HG03280 (cell line): Measurements from ENCODE around the gene CREB1.

Experiments used
- ATAC-seq: cut with Tn5 transposase; IDR thresholded peaks from one replicate; pipeline ENCODE4 v1.9.1; 2021; ENCODE audit warnings: mild to moderate bottlenecking, moderate library complexity; ENCODE audit not compliant: unreplicated experiment

CREB1 gene

DNA sequence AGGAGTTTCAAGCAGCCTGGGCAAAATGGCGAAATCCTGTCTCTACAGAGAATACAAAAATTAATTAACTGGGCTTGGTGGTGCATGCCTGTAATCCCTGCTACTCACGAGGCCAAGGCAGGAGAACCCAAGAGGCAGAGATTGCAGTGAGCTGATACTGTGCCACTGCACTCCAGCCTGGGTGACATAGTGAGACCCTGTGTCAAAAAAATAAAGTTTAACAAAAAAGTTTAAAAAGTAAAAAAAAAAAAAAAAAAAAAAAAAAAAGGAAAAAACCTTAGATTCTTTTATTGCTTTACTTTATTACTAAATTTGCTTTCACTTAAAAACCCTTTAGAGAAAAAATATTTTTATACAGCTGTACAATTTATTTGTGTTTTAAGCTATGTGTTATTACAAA is 10.7 kb downstream of the CREB1 start:
- no peak for ATAC-seq

- no peak for ATAC-seq
Observed at GRCh38 chr2:207541933-207542332, 12.2 kb downstream of the CREB1 start.

DNA sequence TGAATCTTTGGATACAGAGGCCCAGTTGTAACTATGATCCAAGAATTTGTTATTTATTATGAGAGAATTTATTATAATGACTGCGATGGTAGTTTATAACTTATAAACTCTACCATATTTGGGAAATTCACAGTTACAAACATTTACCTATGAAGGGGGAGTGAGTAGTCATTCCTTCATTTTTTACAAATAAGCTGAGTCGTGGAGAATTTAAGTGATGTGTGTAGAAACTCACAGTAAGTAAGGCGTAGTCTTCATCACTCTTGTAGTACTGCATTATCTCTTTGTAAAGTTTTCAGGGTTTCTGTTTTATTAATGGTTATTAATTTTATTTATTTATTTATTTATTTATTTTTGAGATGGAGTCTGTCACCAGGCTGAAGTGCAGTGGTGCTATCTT is 13.5 kb downstream of the CREB1 start:
- no peak for ATAC-seq

DNA sequence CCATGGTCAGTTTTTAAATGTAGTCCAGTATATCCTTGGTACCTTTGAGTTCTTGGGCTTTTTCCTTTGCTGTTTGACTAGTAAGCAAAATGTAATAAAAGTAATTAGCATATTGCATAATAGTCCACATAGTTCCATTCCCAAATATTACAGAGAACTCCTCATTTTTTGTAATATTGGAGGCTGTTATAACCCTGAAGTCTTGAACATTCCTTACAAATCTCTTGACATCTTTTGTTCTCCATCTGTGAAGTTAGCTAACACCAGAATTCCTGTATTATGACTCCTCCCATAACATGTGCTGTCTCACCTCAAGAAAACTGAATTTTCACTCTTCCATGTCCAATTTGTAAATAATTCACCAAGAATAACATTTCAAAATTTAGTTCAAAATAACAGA is 17.1 kb downstream of the CREB1 start:
- ATAC-seq, result no peak

DNA sequence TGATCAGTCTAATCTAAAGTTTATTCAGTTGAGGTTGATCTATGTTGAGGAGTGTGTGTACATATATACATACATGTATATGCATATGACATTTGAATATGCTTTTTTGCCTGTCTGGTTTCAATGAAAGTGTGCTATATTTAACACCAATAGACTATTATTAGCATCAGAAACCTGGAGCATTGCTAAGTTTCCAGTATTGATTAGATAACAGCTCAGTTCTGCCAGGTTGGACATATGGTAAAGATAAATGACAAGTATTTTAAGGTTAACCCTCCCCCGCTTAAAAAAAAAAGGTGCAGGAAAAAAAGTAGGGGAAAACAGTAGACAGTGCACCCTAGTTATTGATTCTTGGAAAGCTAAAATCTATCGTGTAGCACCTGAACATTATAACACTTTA is 19.4 kb downstream of the CREB1 start:
- no peak for ATAC-seq

DNA sequence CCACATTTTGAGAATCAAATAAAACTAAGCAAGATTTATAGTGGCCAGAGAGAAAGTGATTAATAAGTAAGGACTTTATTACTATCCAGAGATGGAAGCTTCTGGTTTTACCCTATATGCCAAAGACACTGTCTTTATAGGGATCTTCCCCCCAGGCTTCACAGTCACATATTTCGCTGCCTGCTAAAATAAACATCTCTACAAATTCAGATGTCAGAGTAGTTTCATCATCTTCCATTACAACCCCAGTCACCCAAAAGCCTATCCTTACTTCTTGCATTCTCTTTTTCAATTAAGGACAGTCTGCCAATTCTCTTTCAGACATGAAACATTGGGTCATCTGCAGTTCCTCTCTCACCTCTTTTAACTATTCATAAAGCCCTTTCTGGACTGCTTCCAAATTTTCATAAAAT is 28.3 kb downstream of the CREB1 start:
- no peak for ATAC-seq

DNA sequence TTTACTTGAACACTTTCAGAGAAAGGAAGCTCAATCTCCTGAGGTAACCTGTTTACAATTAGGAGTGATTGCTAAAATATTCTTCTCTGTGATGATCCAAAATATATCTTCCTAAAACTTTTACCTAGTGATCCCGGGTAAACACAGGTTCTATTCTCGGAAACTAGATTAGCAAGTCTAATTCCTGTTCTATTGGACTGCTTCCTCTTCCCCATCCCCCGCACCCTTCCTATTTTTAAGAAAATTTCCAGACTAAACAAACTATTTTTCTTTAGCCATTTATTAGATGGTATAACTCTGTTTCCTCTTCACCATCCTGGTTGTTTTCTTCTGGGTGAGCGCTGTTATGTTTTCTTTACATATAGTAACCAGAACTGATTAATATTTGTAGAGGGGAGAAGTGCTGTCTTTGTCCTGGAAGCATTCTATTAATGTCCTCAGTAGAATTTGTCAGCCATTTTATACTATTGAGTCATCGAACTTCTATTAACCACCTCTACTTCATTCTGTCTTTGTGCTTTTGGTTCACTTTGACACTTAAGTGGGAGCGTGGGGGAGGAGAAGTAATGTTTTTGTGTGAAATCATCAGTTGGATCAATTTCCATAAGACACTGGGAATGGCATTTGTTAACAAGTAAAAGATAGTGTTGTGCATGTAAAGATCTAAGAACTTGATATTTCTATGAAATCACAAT is 31.8 kb downstream of the CREB1 start:
- no peak for ATAC-seq

GRCh38 chr2:207565736-207566500 is 36.2 kb downstream of the CREB1 start:
- ATAC-seq, result no peak

GRCh38 chr2:207567671-207568070 is 37.9 kb downstream of the CREB1 start:
- no peak for ATAC-seq

- ATAC-seq, result no peak
Observed at GRCh38 chr2:207571370-207571769, 41.6 kb downstream of the CREB1 start.

DNA sequence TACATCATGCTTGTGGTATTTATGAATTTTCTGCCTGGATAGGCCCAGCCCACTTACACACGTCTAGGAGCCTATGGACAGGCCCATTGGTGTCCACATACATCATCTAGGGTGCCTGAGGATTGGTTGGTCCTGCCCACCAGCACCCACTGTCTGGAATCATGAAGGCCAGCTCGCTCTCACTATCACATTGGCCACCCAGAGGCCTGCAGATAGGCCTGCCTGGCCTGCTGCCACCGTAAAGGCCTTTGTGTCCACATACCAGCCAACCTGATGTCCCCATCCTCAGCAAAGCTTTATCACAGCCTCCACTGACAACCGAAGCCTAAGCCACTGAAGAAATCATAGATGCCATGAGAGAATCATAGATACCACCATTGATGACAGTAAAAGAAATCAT is 55.2 kb downstream of the CREB1 start:
- ATAC-seq, result no peak

DNA sequence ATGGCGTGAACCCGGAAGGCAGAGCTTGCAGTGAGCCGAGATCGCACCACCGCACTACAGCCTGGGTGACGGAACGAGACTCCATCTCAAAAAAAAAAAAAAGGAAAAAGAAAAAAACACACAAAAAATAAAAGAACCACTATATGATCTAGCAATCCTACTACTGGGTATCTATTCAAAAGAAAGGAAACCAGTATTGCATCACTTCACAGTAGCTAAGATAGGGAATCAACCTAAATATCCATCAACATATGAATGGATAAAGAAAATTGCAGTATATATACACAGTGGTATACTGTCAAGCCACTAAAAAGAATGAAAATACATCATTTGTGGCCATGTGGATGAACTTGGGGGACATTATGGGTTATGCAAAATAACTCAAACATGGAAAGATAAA is 57.5 kb downstream of the CREB1 start:
- no peak for ATAC-seq

GRCh38 chr2:207589143-207589542 is 59.4 kb downstream of the CREB1 start:
- no peak for ATAC-seq

DNA sequence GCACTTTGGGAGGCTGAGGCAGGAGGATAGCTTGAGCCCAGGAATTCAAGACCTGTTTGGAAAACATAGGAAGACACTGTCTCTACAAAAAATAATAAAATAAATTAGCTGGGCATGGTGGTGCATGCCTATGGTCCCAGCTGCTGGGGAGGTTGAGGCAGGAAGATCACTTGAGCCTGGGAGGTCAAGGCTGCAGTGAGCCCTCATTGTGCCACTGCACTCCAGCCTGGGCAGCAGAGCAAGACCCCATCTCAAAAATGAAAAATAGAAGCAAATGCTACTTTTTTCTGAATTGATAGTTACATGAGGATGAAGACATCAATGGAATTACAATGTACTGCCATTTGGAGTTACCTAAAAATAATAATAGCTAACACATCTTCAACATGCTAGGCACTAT is 63.5 kb downstream of the CREB1 start:
- no peak for ATAC-seq

- ATAC-seq, result no peak
Observed at GRCh38 chr2:207594264-207594663, 64.5 kb downstream of the CREB1 start.

DNA sequence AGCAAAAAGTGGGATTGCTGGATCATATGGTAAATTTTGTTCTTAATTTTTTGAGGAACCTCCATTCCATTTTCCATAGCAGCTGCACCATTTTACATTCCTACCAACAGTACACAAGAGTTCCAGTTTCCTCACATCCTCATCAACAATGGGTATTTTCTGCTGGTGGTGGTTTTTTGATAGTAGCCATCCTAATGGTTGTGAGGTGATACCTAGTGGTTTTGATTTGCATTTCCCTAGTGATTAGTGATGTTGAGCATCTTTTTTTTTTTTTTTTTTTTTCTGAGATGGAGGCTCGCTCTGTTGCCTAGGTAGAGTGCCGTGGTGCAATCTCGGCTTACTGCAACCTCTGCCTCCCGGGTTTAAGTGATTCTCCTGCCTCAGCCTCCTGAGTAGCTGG is 65.0 kb downstream of the CREB1 start:
- ATAC-seq, result no peak

- ATAC-seq, result no peak
Observed at GRCh38 chr2:207599636-207600035, 69.9 kb downstream of the CREB1 start.

DNA sequence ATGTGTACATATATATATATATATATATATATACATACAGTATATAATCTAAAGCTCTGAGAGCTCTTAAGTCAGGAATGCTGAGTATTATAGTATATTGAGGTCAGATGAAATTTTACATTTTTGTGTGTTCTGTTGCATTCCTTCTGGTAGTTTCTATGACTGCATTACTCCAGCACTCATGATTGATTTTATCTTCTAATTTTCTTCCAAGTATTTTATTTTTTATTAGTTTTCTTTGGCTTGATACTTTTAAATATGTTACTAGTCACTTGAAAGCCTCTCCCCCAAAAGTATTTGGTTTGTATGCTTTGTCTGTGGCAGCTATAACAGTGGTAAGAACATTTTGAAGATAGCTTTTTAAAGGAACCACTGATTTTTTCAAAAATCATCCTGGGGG is 70.5 kb downstream of the CREB1 start:
- ATAC-seq, result no peak

- ATAC-seq, result no peak
Observed at GRCh38 chr2:207601774-207602173, 72.0 kb downstream of the CREB1 start.

DNA sequence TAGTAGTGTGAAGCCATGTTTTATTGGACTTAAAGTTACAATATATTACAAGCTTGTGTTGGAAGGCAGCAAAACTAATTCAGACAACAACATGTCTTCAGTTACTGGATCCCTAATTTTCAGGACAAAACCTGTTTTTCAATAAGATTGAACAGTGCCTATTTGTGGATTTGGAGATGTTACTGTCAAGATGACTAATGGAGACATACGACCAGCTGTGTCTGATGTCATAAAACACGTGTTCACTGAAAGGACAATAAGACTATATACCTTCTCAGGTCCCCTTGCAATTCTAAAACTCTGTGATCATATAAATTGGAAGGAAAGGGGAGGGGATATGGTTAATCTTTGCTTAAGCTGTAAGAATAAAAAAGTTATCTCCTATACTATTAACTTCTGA is 73.7 kb downstream of the CREB1 start:
- ATAC-seq, result no peak

DNA sequence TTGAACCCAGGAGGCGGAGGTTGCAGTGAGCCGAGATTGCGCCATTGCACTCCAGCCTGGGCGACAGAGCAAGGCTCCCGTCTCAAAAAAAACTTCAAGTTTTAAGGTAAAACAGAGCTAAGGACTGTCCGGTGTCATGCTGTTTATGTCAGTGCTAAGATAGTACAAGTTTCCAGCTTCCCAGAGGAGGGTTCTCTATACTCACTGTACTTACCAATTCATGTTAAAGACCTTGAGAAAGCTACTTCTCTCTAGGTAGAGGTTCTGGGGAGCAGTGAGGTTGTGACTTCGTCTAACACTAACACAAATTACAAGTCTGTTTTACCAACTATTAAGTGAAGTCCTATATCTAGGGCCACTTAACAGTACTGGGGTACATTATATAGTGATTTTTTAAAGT is 76.6 kb downstream of the CREB1 start:
- ATAC-seq, result no peak

DNA sequence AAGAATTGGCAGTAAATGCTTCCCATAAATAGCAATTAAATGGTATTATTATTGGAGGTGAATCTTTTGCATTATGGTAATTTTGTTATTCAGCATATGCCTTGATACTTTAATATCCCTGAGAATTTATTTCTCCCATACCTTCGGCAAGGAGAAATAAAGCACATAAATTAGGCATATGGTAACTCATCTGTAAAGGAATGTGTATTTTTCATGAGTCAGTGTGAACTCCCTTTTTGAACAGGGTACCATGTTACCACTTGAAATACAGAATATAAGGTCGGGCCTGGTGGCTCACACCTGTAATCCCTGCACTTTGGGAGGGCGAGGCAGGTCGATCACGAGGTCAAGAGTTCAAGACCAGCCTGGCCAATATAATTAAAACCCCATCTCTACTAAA is 77.1 kb downstream of the CREB1 start:
- no peak for ATAC-seq

- ATAC-seq, result no peak
Observed at GRCh38 chr2:207612714-207613113, 83.0 kb downstream of the CREB1 start.
